ENCODE results near the gene STOML2.

Gene STOML2

DNA sequence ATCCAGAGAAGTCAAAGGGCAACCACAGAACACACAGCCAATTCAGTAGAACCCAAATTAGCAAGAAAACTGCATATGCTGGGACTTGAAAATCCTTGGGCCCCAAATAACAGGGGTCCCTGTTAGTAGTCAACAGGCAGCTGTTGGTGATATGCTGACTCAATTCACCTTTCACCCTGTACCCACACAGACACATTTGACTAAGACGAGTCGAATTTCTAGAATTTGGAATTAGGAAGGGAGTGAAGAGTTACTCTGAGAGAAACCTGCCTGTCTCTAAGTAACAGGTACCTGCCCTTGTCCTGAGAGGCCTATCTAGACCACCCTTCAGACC is 29.7 kb downstream of the STOML2 start:
- no peak for DNase-seq

- DNase-seq, result peak; percentile 86 to 100 (median 98)
Measured at GRCh38 chr9:35072461-35073278, 30.3 kb downstream of the STOML2 start, which contains the start of gene VCP. Gene VCP (minus strand): TSS chr9:35072625. CDS start chr9:35072353, 272 bp downstream.

DNA sequence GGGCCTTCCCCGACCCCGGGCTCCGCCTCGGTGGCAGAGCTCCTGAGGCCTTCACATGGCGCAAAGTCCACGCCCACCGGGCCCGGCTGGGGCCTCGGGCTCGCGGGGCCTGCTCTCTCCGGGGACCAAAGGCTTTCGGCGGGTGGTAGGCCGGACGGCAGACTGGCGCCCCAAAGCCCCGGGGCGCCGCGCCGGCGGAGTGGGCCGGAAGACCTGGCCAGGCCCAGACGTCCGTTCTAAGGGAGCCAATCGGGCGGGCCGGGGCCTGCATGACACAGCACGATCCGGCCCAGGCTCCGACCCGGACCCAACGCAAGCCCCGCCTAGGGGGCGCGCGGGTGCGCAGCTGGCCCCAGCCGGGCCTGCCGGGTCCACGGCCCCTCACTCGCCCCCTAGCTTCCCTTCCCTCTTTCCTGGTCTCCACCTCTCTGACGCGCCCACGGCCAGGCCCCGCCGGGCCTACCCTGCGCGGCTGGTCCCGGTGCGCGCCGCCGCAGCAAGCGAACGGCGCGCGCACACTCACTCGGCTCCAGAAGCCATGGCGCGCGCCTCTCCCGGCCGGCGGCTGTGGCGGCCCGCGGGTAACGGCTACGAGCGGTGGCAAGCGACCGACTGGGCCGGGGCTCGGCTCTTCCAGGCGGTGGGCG is 31.0 kb downstream of the STOML2 start:
- DNase-seq, result peak in 57 of 58 donors; percentile 4 to 81 (median 67)

- DNase-seq, result no peak
Measured at GRCh38 chr9:35070823-35071813, 31.8 kb downstream of the STOML2 start.

DNA sequence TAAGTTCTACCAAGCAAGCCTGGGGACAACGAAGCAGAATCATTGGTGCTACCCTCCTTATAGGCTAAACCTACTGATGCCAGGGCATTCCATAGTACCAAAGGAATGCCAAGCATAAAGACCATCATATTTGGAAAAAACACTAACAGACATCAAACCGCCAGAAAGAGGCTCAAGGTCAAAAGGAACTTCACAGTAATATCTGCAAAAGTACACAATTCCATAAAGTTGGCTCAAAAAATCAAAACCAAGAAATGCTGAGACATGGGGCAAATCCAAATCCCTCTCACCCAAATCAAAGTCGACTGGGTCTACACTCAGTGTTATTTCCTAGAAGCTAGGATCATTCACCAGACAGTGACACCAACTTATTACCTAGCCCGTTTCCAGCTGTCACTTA is 33.9 kb downstream of the STOML2 start:
- DNase-seq, result no peak

DNA sequence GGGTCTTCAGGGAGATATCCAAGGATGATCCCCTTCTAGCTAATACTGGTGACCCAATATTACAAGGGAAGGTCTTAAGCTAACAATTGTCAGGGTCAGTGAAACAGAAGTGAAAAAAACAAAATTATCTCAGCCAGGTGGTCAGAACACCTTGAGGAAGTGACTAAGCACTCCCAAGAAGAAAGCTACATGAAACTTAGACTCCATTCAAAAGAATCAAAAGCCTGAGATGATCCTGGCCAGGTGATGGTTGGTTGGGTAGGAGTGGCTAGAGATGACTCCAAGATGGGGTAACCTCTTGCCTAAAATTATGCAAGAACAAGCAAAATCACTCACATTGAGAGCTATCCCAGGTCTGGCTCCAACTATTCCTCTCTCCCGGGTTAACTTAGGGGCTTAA is 35.9 kb downstream of the STOML2 start:
- no peak for DNase-seq

DNA sequence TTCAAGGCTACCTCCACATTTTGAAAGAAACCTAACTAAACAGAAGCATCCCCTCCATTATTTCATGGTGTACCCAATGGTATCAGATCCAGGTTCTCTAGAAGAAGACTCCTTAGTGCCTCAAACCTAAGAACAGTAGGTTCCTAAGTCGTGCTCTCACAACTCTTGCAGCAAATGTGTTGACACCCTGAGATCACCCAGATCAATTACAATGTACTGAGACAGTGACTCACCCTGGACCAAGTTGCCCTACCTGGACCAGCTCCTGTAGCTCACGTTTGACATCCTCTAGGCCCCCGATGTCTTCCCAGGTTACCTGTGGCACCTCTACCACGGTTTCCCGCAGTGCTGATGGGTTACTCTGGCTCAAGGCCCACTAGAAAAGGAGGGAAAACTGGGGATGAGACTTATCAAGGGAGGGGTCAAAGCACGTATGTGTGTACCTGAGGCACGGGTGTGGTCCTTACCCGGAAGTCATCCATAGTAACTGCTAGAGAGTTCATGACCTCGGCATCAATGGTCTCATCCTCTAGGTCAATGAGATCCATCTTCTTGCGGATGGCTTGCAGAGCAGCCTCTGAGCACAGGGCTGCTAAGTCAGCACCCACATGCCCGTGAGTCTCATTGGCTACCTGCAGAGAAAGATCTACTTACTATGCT is 42.3 kb downstream of the STOML2 start:
- DNase-seq, result no peak

DNA sequence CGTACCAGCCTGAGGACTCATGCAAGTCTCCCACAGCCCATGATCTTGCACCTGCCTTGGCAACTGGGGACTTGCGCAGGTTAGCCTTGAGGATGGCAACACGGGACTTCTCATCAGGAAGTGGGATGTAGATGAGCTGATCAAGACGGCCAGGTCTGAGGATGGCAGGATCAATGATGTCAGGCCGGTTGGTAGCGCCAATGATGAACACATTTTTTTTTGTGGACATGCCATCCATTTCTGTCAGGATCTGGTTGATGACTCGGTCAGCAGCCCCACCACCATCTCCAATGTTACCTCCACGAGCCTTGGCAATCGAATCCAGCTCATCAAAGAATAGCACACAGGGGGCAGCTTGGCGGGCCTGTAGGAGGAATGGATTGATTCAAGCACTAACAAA is 43.5 kb downstream of the STOML2 start:
- DNase-seq, result no peak

DNA sequence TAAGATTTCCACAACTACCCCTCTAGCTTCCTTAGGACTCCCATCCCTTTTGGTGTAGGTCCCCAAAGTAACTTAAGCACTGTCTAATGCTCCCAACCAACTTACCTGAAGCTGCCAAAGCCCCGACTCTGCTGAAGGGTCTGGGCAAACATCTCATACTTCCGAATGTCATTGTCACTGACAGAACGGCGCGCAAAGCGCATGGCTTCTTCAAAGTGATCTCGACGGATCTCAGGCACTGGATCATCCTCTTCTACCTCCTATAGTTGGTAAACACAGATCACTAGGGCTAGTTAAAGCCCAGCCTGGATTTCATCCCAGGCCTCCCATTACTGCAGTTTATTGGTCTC is 45.7 kb downstream of the STOML2 start:
- DNase-seq, result no peak

GRCh38 chr9:35056571-35057270 is 46.2 kb downstream of the STOML2 start:
- no peak for DNase-seq

DNA sequence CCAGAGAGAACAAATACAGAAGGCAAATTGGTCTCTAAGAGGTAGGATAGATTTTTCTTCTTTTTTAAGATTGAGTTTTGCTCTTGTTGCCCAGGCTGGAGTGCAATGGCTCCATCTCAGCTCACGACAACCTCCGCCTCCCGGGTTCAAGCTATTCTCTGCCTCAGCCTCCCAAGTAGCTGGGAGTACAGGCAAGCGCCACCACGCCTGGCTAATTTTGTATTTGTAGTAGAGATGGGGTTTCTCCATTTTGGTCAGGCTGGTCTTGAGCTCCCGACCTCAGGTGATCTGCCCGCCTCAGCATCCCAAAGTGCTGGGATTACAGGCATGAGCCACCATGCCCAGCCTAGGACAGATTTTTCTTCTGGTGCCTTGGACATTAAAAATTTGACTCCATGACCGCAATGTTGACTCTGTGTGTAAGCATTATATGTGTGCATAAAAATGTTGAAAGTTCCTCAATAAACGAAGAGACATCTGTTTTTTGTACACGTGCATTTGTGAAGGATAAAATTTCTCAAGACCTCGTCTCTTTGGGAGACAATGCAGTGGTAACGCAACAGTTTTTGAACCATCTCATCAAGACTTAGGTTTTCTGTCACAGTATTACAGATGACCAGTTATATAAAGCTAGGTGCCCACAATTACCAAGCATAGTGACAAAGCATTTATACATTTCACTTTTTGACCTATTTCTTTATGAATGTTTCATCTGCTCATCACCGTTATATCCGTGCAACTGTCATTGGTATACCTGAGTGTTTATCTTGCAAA is 47.9 kb downstream of the STOML2 start:
- DNase-seq, result no peak

GRCh38 chr9:35054185-35054835 is 48.6 kb downstream of the STOML2 start:
- no peak for DNase-seq

- peak in 13 of 58 donors; percentile 2 to 48 (median 6) for DNase-seq
Measured at GRCh38 chr9:35051069-35051967, 51.6 kb downstream of the STOML2 start.

Measured in anterior cingulate cortex (tissue), 58 donors.